K562 (cell line): ENCODE results near the gene NPHP3. TPM values are rescaled to one million over a fixed set of nuclear protein-coding genes. Genes with fewer than 3 reads are reported as not detected.

ENCODE experiments used
- CHD7 ChIP-seq: fragments of 200-600 bp; sonication (generic); IDR thresholded peaks from one replicate; pipeline ENCODE4 v1.6.1; 2012; ENCODE audit warnings: mild to moderate bottlenecking, low read depth, low read length, inconsistent platforms
- CREB1 ChIP-seq, 2 experiments: sonication (generic) in 1 of 2; formaldehyde crosslinking in 1 of 2; IDR thresholded peaks; 2 replicates each; pipeline versions ENCODE4 v1.6.1 to v1.8.0; 2012 to 2022; ENCODE audit warnings: inconsistent platforms in 1 of 2, mild to moderate bottlenecking in 1 of 2, missing genetic modification reagents in 1 of 2, moderate library complexity in 1 of 2
- CTBP1 ChIP-seq: fragments of 450-650 bp; IDR thresholded peaks from 2 replicates; pipeline ENCODE4 v1.6.1; 2016; ENCODE audit warnings: borderline replicate concordance
- polyA plus RNA-seq, 8 experiments: library from polyadenylated mRNA; depleted of rRNA in 4 of 8; stranded (reverse) in 5 of 8; unstranded in 3 of 8; fragments of >200 nt; fragmentation: Nextera tagmentation in 2 of 8; fragmentation: Illumina TruSeq in 1 of 8; extraction: Ambion mirVana in 2 of 8; extraction: Trizol in 1 of 8; gene quantifications; 2 replicates each; pipeline versions ENCODE4 v1.2.1 to v1.2.3, GENCODE V29; 2011 to 2014; ENCODE audit warnings: inconsistent platforms in 1 of 8, missing spikeins in 1 of 8
- total RNA-seq, 7 experiments: library from RNA; depleted of rRNA in 6 of 7; stranded (reverse); fragments of >200 nt in 6 of 7; fragmentation: Illumina TruSeq in 2 of 7; extraction: Trizol in 2 of 7; gene quantifications; 2 replicates each; pipeline versions ENCODE4 v1.2.1 to v1.2.3, GENCODE V29; 2011 to 2021; ENCODE audit warnings: low replicate concordance in 1 of 7

Gene NPHP3
- total and polyA plus RNA-seq, 9 of the 15 experiments (the other 6 are each of a cell fraction or from before 2014, with no cell fraction given) = 0.62 to 13.2 (median 5.8) TPM

- TF ChIP-seq CHD7 (no peak), CREB1 (IDR thresholded peaks at IDR 0.05) (0 out of 2 replicates have a peak, but pooled peaks have one; percentile 16), CREB1 (CRISPR knock-in tag; IDR thresholded peaks at IDR 0.05) (no peak), CTBP1 (peak; percentile 45; the same call in 1 of the 2 replicates)
- TF ChIP-seq, all 486 proteins: peak for 32
Observed at GRCh38 chr3:132722165-132723023, at the start of gene NPHP3 (continued).
